Natural killer cell treated with Interleukin-12 subunit alpha and Interleukin-12 subunit beta and Interleukin-15 and Interleukin-18, amount 100 ng/mL, for 72 hours (primary cell): ENCODE results near the gene ACAP2. TPM values are rescaled to one million over a fixed set of nuclear protein-coding genes. Genes with fewer than 3 reads are reported as not detected.
A peak's percentile ranks its signal among the peaks of the same experiment; 100 is the strongest.
"Not testable (repeated sequence)": the region's sequence is repeated elsewhere in the genome, so short reads cannot be mapped to it uniquely, and the experiment has no call there.

Experiments used
- ATAC-seq, 2 donors: fragments of 150-1000 bp; cut with Tn5 transposase in 1 of 2; sonication (Bioruptor Pico), chemical (Tn5 transposase) in 1 of 2; 2 replicates each; pipeline ENCODE4 v1.10.0; 2021
- DNase-seq: peaks from one replicate; pipeline ENCODE4 v3.0.0; 2022; ENCODE audit warnings: low spot score
- H3K27ac Mint-ChIP-seq, 2 donors: 1 replicate in 1 of 2; 2 replicates in 1 of 2; pipeline ENCODE4 v1.8.0; 2022; ENCODE audit warnings: mixed read lengths in 2 of 2, mild to moderate bottlenecking in 1 of 2, moderate library complexity in 1 of 2
- H3K27me3 Mint-ChIP-seq, 2 donors: 1 replicate in 1 of 2; 2 replicates in 1 of 2; pipeline ENCODE4 v1.8.0; 2022; ENCODE audit warnings: mixed read lengths in 2 of 2
- H3K36me3 Mint-ChIP-seq: one replicate; pipeline ENCODE4 v1.8.0; 2022; ENCODE audit warnings: mixed read lengths
- H3K4me1 Mint-ChIP-seq, 2 donors: 1 replicate in 1 of 2; 2 replicates in 1 of 2; pipeline ENCODE4 v1.8.0; 2022; ENCODE audit warnings: low read depth in 2 of 2, mixed read lengths in 2 of 2, mild to moderate bottlenecking in 1 of 2
- H3K4me3 Mint-ChIP-seq: one replicate; pipeline ENCODE4 v1.8.0; 2022; ENCODE audit warnings: mixed read lengths
- H3K9me3 Mint-ChIP-seq: 2 replicates; pipeline ENCODE4 v1.8.0; 2022; ENCODE audit warnings: mixed read lengths
- total RNA-seq, 2 donors: library from RNA; stranded (reverse); gene quantifications; one replicate each; pipeline ENCODE4 v1.2.3, GENCODE V29; 2022

ACAP2 gene
- total RNA-seq, 2 donors from 2014 or later, result 48.1 to 60.0 TPM

- Mint-ChIP-seq H3K27me3 (no peaks in the 10 kb centered on the region), H3K4me1 (peaks cover 9 to 10% of the 10 kb centered on the region in 2 donors), H3K4me3 (no peak overlapping the region), H3K9me3 (no peaks in the 10 kb centered on the region), H3K36me3 (no peaks in the 10 kb centered on the region), H3K27ac (no peak overlapping the region)
- ATAC-seq (no peak), DNase-seq (no peak)
Observed at GRCh38 chr3:195348426-195349115, 94.2 kb downstream of the ACAP2 start.

- H3K4me1 Mint-ChIP-seq, result peaks cover 0 to 5% of the 10 kb centered on the region in 2 donors
- ATAC-seq, result peak in 1 of 2 donors; percentile 32
- no peak overlapping the region for H3K4me3 Mint-ChIP-seq
- no peak overlapping the region for H3K27ac Mint-ChIP-seq
- H3K9me3 Mint-ChIP-seq, result no peaks in the 10 kb centered on the region
- no peak for DNase-seq
- H3K36me3 Mint-ChIP-seq, result peaks cover 7% of the 10 kb centered on the region
- no peaks in the 10 kb centered on the region for H3K27me3 Mint-ChIP-seq
Observed at GRCh38 chr3:195337747-195338146, 105.1 kb downstream of the ACAP2 start.

- H3K36me3 Mint-ChIP-seq, result peaks cover 11% of the 10 kb centered on the region
- H3K27ac Mint-ChIP-seq, result no peak overlapping the region
- H3K4me1 Mint-ChIP-seq, result peaks cover 0 to 8% of the 10 kb centered on the region in 2 donors
- no peaks in the 10 kb centered on the region for H3K27me3 Mint-ChIP-seq
- no peak overlapping the region for H3K4me3 Mint-ChIP-seq
- ATAC-seq (no peak), DNase-seq (no peak)
- no peaks in the 10 kb centered on the region for H3K9me3 Mint-ChIP-seq
Observed at GRCh38 chr3:195334967-195335366, 107.9 kb downstream of the ACAP2 start.

GRCh38 chr3:195319060-195319459 lies 123.8 kb downstream of the ACAP2 start:
- Mint-ChIP-seq H3K9me3 (no peaks in the 10 kb centered on the region), H3K36me3 (peaks cover 28% of the 10 kb centered on the region), H3K4me3 (no peak overlapping the region), H3K4me1 (peaks cover 9 to 10% of the 10 kb centered on the region in 2 donors), H3K27ac (no peak overlapping the region), H3K27me3 (no peaks in the 10 kb centered on the region)
- DNase-seq (no peak), ATAC-seq (no peak)

- Mint-ChIP-seq H3K4me3 (no peak overlapping the region), H3K4me1 (no peaks in the 10 kb centered on the region), H3K27me3 (no peaks in the 10 kb centered on the region), H3K27ac (no peak overlapping the region), H3K9me3 (no peaks in the 10 kb centered on the region), H3K36me3 (no peaks in the 10 kb centered on the region)
- DNase-seq (no peak), ATAC-seq (no peak)
Observed at GRCh38 chr3:195312714-195313113, 130.1 kb downstream of the ACAP2 start.

GRCh38 chr3:195307711-195308110 lies 135.1 kb downstream of the ACAP2 start:
- Mint-ChIP-seq H3K27me3 (no peaks in the 10 kb centered on the region), H3K4me3 (no peak overlapping the region), H3K27ac (no peak overlapping the region), H3K36me3 (peaks cover 6% of the 10 kb centered on the region), H3K4me1 (no peaks in the 10 kb centered on the region), H3K9me3 (no peaks in the 10 kb centered on the region)
- ATAC-seq (no peak), DNase-seq (no peak)

GRCh38 chr3:195306369-195306768 lies 136.5 kb downstream of the ACAP2 start:
- H3K4me1 Mint-ChIP-seq, result no peaks in the 10 kb centered on the region

GRCh38 chr3:195302431-195302830 lies 140.4 kb downstream of the ACAP2 start:
- H3K4me3 Mint-ChIP-seq, result no peak overlapping the region
- H3K27ac Mint-ChIP-seq, result no peak overlapping the region
- DNase-seq, result no peak
- peaks cover 3 to 6% of the 10 kb centered on the region in 2 donors for H3K4me1 Mint-ChIP-seq
- no peak for ATAC-seq
- H3K27me3 Mint-ChIP-seq, result no peaks in the 10 kb centered on the region
- H3K9me3 Mint-ChIP-seq, result no peaks in the 10 kb centered on the region
- peaks cover 11% of the 10 kb centered on the region for H3K36me3 Mint-ChIP-seq

More at GRCh38 chr3:195306369-195306768, 136.5 kb downstream of the ACAP2 start:
- H3K27me3 Mint-ChIP-seq, result no peaks in the 10 kb centered on the region
- H3K4me3 Mint-ChIP-seq, result no peak overlapping the region
- ATAC-seq, result no peak
- no peak overlapping the region for H3K27ac Mint-ChIP-seq
- no peaks in the 10 kb centered on the region for H3K9me3 Mint-ChIP-seq
- peaks cover 6% of the 10 kb centered on the region for H3K36me3 Mint-ChIP-seq
- no peak for DNase-seq

- Mint-ChIP-seq H3K27ac (peak overlapping the region in 1 of 2 donors; percentile 47), H3K4me1 (peaks cover 3 to 8% of the 10 kb centered on the region in 2 donors), H3K4me3 (no peak overlapping the region), H3K9me3 (no peaks in the 10 kb centered on the region), H3K36me3 (peaks cover 11% of the 10 kb centered on the region), H3K27me3 (no peaks in the 10 kb centered on the region)
- ATAC-seq (no peak), DNase-seq (no peak)
Observed at GRCh38 chr3:195297446-195297845, 145.4 kb downstream of the ACAP2 start.

GRCh38 chr3:195296662-195297061 lies 146.2 kb downstream of the ACAP2 start:
- ATAC-seq (no peak), DNase-seq (no peak)
- Mint-ChIP-seq H3K4me1 (peaks cover 3 to 8% of the 10 kb centered on the region in 2 donors), H3K36me3 (peaks cover 11% of the 10 kb centered on the region), H3K4me3 (no peak overlapping the region), H3K27me3 (no peaks in the 10 kb centered on the region), H3K27ac (no peak overlapping the region), H3K9me3 (no peaks in the 10 kb centered on the region)

- Mint-ChIP-seq H3K4me3 (no peak overlapping the region), H3K27ac (no peak overlapping the region), H3K9me3 (no peaks in the 10 kb centered on the region), H3K36me3 (peaks cover 16% of the 10 kb centered on the region), H3K27me3 (no peaks in the 10 kb centered on the region), H3K4me1 (no peaks in the 10 kb centered on the region)
- ATAC-seq (no peak), DNase-seq (no peak)
Observed at GRCh38 chr3:195291121-195291520, 151.7 kb downstream of the ACAP2 start.

GRCh38 chr3:195290643-195291042 lies 152.2 kb downstream of the ACAP2 start:
- peaks cover 16% of the 10 kb centered on the region for H3K36me3 Mint-ChIP-seq
- not testable (repeated sequence) for H3K27ac Mint-ChIP-seq, H3K4me1 Mint-ChIP-seq, DNase-seq, H3K27me3 Mint-ChIP-seq, ATAC-seq, H3K4me3 Mint-ChIP-seq, H3K9me3 Mint-ChIP-seq

GRCh38 chr3:195286115-195286872 lies 156.5 kb downstream of the ACAP2 start:
- no peaks in the 10 kb centered on the region for H3K4me1 Mint-ChIP-seq
- no peak for DNase-seq
- no peaks in the 10 kb centered on the region for H3K27me3 Mint-ChIP-seq
- H3K27ac Mint-ChIP-seq, result no peak overlapping the region
- no peak for ATAC-seq
- H3K4me3 Mint-ChIP-seq, result no peak overlapping the region
- peaks cover 9% of the 10 kb centered on the region for H3K36me3 Mint-ChIP-seq
- H3K9me3 Mint-ChIP-seq, result no peaks in the 10 kb centered on the region

GRCh38 chr3:195285372-195285771 lies 157.4 kb downstream of the ACAP2 start:
- Mint-ChIP-seq H3K27me3 (no peaks in the 10 kb centered on the region), H3K36me3 (peaks cover 9% of the 10 kb centered on the region), H3K4me3 (no peak overlapping the region), H3K4me1 (no peaks in the 10 kb centered on the region), H3K9me3 (no peaks in the 10 kb centered on the region), H3K27ac (no peak overlapping the region)
- no peak for DNase-seq
- no peak for ATAC-seq
